Panc1 (cell line): ENCODE data around the gene CCNYL1. TPM values are rescaled to one million over a fixed set of nuclear protein-coding genes. Genes with fewer than 3 reads are reported as not detected.

Source experiments
- ATAC-seq: fragments of 200-7000 bp; cut with Tn5 transposase; 2 replicates; pipeline ENCODE4 v1.9.1; 2020; ENCODE audit warnings: mild to moderate bottlenecking, moderate library complexity
- BruUV-seq: library from RNA; stranded (reverse); fragments of 400-500 nt; replicated peaks from 2 replicates; lab custom pipeline; 2021; lab: Mats Ljungman, UMichigan
- CTCF ChIA-PET: fragments of 300-600 bp; sonication (Branson Sonifier 250); formaldehyde crosslinking; loops from one replicate; lab custom pipeline; 2022; ENCODE audit warnings: antibody characterized with exemption; lab: Charles Lee
- POLR2A ChIA-PET: fragments of 300-600 bp; sonication (Branson Sonifier 250); formaldehyde crosslinking; loops from one replicate; lab custom pipeline; 2022; ENCODE audit warnings: antibody characterized with exemption; lab: Charles Lee
- DNase-seq: peaks from one replicate; pipeline ENCODE4 v3.0.0-alpha.2; 2010; ENCODE audit warnings: low read depth, low spot score
- H3K27ac ChIP-seq: 2 replicates; pipeline ENCODE4 v1.5.1; 2011; ENCODE audit warnings: mild to moderate bottlenecking, low read length, inconsistent platforms
- H3K27me3 ChIP-seq: fragments of 200-500 bp; sonication (Bioruptor generic); 2 replicates; pipeline ENCODE4 v1.6.0; 2014; ENCODE audit warnings: low read length, inconsistent platforms; ENCODE audit not compliant: control insufficient read depth, insufficient read depth
- H3K36me3 ChIP-seq: fragments of 200-500 bp; sonication (Bioruptor generic); 2 replicates; pipeline ENCODE4 v1.5.1; 2014; ENCODE audit warnings: inconsistent platforms, mild to moderate bottlenecking, low read length, moderate library complexity; ENCODE audit not compliant: control insufficient read depth, insufficient read depth
- H3K4me1 ChIP-seq: 2 replicates; pipeline ENCODE4 v1.5.1; 2011; ENCODE audit warnings: inconsistent platforms, mild to moderate bottlenecking, low read length, moderate library complexity; ENCODE audit not compliant: control insufficient read depth, insufficient read depth
- H3K4me3 ChIP-seq, 2 experiments: 2 replicates each; pipeline ENCODE4 v1.5.1; 2011 to 2012; ENCODE audit warnings: low read depth in 2 of 2, low read length in 2 of 2, mild to moderate bottlenecking in 2 of 2, inconsistent platforms in 1 of 2, moderate library complexity in 1 of 2
- H3K9me3 ChIP-seq: fragments of 200-500 bp; sonication (Bioruptor generic); 2 replicates; pipeline ENCODE4 v1.5.1; 2014; ENCODE audit warnings: low read depth, mild to moderate bottlenecking, inconsistent platforms, low read length, moderate library complexity; ENCODE audit not compliant: control insufficient read depth, insufficient read depth
- POLR2AphosphoS5 ChIP-seq: IDR thresholded peaks from 2 replicates; pipeline ENCODE4 v1.6.1; 2012; ENCODE audit warnings: mild to moderate bottlenecking, low read depth, low read length, moderate library complexity
- SIN3A ChIP-seq: IDR thresholded peaks from 2 replicates; pipeline ENCODE4 v1.6.1; 2012; ENCODE audit warnings: low read depth, mild to moderate bottlenecking, low read length, moderate library complexity, borderline replicate concordance; ENCODE audit not compliant: insufficient read depth
- TCF7L2 ChIP-seq: IDR thresholded peaks from 2 replicates; pipeline ENCODE4 v1.6.1; 2011; ENCODE audit warnings: mild to moderate bottlenecking, low read depth, low read length, inconsistent platforms
- in situ Hi-C: cut with HindIII; loops from 2 replicates; pipeline ENCODE4 v1.10.0; 2016; ENCODE audit warnings: low sequenced_read_pairs, low pct_unique_long_range_greater_than_20kb
- intact Hi-C: fragments of 100-400 bp; cut with micrococcal nuclease; formaldehyde crosslinking; loops from one replicate; pipeline ENCODE4 v1.10.0; 2022; ENCODE audit not compliant: unreplicated experiment
- total RNA-seq: library from RNA; stranded (reverse); gene quantifications from one replicate; pipeline ENCODE4 v1.2.1, GENCODE V29; 2021; ENCODE audit not compliant: unreplicated experiment
- TF ChIP-seq, protein P1 (sequence below): fragments of 450-650 bp; IDR thresholded peaks from 2 replicates; pipeline ENCODE4 v1.5.1; 2017; ENCODE audit warnings: mild to moderate bottlenecking
- TF ChIP-seq, protein P2 (sequence below), 2 experiments: IDR thresholded peaks; 2 replicates each; pipeline ENCODE4 v1.6.1; 2011 to 2012; ENCODE audit warnings: low read depth in 2 of 2, control low read depth in 1 of 2, low read length in 1 of 2, mild to moderate bottlenecking in 1 of 2, moderate library complexity in 1 of 2; ENCODE audit not compliant: insufficient read depth in 1 of 2

The CCNYL1 gene
- total RNA-seq, 1 experiment from 2014 or later, result 31.4 TPM

DNA sequence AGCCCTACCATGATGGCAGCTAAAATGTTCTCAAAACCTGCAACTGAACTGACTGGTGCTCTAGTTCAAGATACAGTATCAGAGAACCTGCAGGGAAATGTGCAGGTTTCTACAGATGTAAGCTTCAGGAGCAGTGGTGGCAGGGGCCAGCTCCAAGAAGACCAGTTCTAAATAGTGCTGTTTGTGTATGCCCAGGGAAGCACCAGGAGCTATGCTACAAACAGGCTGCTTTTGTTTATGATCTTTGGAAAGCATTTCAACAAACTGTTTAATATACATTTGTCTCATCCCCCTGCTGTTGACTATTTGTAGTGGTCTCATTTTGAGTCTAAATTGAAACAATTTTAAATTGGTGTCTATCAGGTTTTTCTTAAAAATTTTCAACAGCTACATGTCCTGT is 37.6 kb downstream of the CCNYL1 start:
- CTCF ChIA-PET, result interaction anchor here (0.5 to 1.1 kb wide), 3 partner anchors 15 to 224 kb away, joined by 3 read pairs; no protein-coding TSS in a partner anchor
- Histone ChIP-seq H3K27me3 (no peaks in the 10 kb centered on the region), H3K4me3 (no peak overlapping the region), H3K27ac (no peak overlapping the region), H3K4me1 (no peaks in the 10 kb centered on the region), H3K9me3 (no peaks in the 10 kb centered on the region), H3K36me3 (peaks cover 2% of the 10 kb centered on the region)
- intact Hi-C loops (no loop called here), in situ Hi-C loops (no loop called here)
- no TSS peak for BruUV-seq
- POLR2A ChIA-PET, result no interaction called here
- TF ChIP-seq POLR2AphosphoS5 (no peak), SIN3A (no peak), TCF7L2 (no peak)
- TF ChIP-seq, protein P1, sequence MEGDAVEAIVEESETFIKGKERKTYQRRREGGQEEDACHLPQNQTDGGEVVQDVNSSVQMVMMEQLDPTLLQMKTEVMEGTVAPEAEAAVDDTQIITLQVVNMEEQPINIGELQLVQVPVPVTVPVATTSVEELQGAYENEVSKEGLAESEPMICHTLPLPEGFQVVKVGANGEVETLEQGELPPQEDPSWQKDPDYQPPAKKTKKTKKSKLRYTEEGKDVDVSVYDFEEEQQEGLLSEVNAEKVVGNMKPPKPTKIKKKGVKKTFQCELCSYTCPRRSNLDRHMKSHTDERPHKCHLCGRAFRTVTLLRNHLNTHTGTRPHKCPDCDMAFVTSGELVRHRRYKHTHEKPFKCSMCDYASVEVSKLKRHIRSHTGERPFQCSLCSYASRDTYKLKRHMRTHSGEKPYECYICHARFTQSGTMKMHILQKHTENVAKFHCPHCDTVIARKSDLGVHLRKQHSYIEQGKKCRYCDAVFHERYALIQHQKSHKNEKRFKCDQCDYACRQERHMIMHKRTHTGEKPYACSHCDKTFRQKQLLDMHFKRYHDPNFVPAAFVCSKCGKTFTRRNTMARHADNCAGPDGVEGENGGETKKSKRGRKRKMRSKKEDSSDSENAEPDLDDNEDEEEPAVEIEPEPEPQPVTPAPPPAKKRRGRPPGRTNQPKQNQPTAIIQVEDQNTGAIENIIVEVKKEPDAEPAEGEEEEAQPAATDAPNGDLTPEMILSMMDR, result no peak
- TF ChIP-seq, protein P2, sequence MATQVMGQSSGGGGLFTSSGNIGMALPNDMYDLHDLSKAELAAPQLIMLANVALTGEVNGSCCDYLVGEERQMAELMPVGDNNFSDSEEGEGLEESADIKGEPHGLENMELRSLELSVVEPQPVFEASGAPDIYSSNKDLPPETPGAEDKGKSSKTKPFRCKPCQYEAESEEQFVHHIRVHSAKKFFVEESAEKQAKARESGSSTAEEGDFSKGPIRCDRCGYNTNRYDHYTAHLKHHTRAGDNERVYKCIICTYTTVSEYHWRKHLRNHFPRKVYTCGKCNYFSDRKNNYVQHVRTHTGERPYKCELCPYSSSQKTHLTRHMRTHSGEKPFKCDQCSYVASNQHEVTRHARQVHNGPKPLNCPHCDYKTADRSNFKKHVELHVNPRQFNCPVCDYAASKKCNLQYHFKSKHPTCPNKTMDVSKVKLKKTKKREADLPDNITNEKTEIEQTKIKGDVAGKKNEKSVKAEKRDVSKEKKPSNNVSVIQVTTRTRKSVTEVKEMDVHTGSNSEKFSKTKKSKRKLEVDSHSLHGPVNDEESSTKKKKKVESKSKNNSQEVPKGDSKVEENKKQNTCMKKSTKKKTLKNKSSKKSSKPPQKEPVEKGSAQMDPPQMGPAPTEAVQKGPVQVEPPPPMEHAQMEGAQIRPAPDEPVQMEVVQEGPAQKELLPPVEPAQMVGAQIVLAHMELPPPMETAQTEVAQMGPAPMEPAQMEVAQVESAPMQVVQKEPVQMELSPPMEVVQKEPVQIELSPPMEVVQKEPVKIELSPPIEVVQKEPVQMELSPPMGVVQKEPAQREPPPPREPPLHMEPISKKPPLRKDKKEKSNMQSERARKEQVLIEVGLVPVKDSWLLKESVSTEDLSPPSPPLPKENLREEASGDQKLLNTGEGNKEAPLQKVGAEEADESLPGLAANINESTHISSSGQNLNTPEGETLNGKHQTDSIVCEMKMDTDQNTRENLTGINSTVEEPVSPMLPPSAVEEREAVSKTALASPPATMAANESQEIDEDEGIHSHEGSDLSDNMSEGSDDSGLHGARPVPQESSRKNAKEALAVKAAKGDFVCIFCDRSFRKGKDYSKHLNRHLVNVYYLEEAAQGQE (IDR thresholded peaks at IDR 0.05; ENCODE audit: insufficient read depth in 1 of 2, low read depth in 2 of 2, low read length in 1 of 2), result no peak
- ATAC-seq, result no peak
- DNase-seq, result no peak

DNA sequence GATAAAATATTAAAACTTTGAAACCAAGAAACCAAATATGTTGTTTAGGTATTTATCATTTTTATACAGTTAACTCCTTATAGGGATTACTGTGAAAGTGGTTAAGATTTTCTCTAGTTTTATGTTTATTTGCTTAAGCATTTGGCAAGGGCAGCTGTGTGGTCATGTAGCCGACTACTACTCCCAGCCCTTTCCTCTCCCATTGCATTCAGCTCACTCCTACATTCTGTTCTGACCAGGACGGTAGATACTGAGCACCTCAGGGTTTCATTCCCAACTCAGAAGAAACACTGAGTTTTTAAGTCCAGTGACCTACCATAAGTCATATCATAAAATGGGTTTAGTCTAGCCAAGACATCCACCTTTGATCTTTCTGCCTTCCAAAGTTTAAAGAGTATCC is 38.4 kb downstream of the CCNYL1 start:
- intact Hi-C loops (no loop called here), in situ Hi-C loops (no loop called here)
- no peak overlapping the region for H3K27ac ChIP-seq
- CTCF ChIA-PET, result no interaction called here
- no peak for DNase-seq
- TF ChIP-seq SIN3A, result no peak
- TF ChIP-seq TCF7L2, result no peak
- TF ChIP-seq POLR2AphosphoS5, result no peak
- TF ChIP-seq, protein P1, result no peak
- TF ChIP-seq, protein P2 (IDR thresholded peaks at IDR 0.05; ENCODE audit: insufficient read depth in 1 of 2, low read depth in 2 of 2, low read length in 1 of 2), result no peak
- ATAC-seq, result no peak
- H3K4me3 ChIP-seq, result no peak overlapping the region
- no TSS peak for BruUV-seq
- POLR2A ChIA-PET, result no interaction called here
- H3K27me3 ChIP-seq, result no peaks in the 10 kb centered on the region
- no peaks in the 10 kb centered on the region for H3K4me1 ChIP-seq
- H3K36me3 ChIP-seq, result peaks cover 5% of the 10 kb centered on the region
- no peaks in the 10 kb centered on the region for H3K9me3 ChIP-seq
